SK-N-SH treated with all-trans-retinoic acid at 6 μM for 48 hours (cell line): ENCODE data around the gene TTC7B.

ENCODE experiments used
- ATAC-seq: fragments of 200-7000 bp; cut with Tn5 transposase; 3 replicates; pipeline ENCODE4 v1.9.1; 2020; ENCODE audit warnings: mild to moderate bottlenecking, moderate library complexity
- ARNTL ChIP-seq: fragments of 450-650 bp; formaldehyde crosslinking; IDR thresholded peaks from 2 replicates; pipeline ENCODE4 v1.5.0; 2020; ENCODE audit warnings: low read depth, mild to moderate bottlenecking, moderate library complexity, borderline replicate concordance
- BACH2 ChIP-seq: fragments of 250-450 bp; sonication (Bioruptor Pico); IDR thresholded peaks from 2 replicates; pipeline ENCODE4 v1.9.0; 2021; ENCODE audit warnings: mild to moderate bottlenecking, borderline replicate concordance
- CREB5 ChIP-seq: fragments of 250-450 bp; sonication (Bioruptor Pico); IDR thresholded peaks from 2 replicates; pipeline ENCODE4 v1.5.1; 2020; ENCODE audit warnings: low read depth, mild to moderate bottlenecking, moderate library complexity
- CSDC2 ChIP-seq: fragments of 250-450 bp; sonication (Bioruptor Pico); IDR thresholded peaks from 2 replicates; pipeline ENCODE4 v1.5.0; 2020; ENCODE audit warnings: mild to moderate bottlenecking, moderate library complexity
- CSRNP3 ChIP-seq: fragments of 250-450 bp; sonication (Bioruptor Pico); IDR thresholded peaks from 2 replicates; pipeline ENCODE4 v1.5.1; 2021; ENCODE audit warnings: mild to moderate bottlenecking, moderate library complexity
- ESRRG ChIP-seq: fragments of 250-450 bp; sonication (Bioruptor Pico); IDR thresholded peaks from 2 replicates; pipeline ENCODE4 v1.6.1; 2021; ENCODE audit warnings: mild to moderate bottlenecking
- ISL1 ChIP-seq: fragments of 250-450 bp; sonication (Bioruptor Pico); IDR thresholded peaks from 2 replicates; pipeline ENCODE4 v2.1.2; 2022; ENCODE audit warnings: mild to moderate bottlenecking, moderate library complexity
- OSR1 ChIP-seq: fragments of 250-450 bp; sonication (Bioruptor Pico); IDR thresholded peaks from 2 replicates; pipeline ENCODE4 v1.8.0; 2022; ENCODE audit warnings: moderate library complexity, mild to moderate bottlenecking, inconsistent platforms
- PATZ1 ChIP-seq: fragments of 250-450 bp; sonication (Bioruptor Pico); IDR thresholded peaks from 2 replicates; pipeline ENCODE4 v1.8.0; 2020; ENCODE audit warnings: mild to moderate bottlenecking, moderate library complexity, borderline replicate concordance
- POU6F1 ChIP-seq: fragments of 250-450 bp; sonication (Bioruptor Pico); IDR thresholded peaks from 2 replicates; pipeline ENCODE4 v1.8.0; 2021; ENCODE audit warnings: low read depth, mild to moderate bottlenecking, moderate library complexity, borderline replicate concordance
- PPARA ChIP-seq: fragments of 250-450 bp; sonication (Bioruptor Pico); IDR thresholded peaks from 2 replicates; pipeline ENCODE4 v1.5.0; 2020; ENCODE audit warnings: mild to moderate bottlenecking, borderline replicate concordance
- RARB ChIP-seq: fragments of 250-450 bp; sonication (Bioruptor Pico); IDR thresholded peaks from 2 replicates; pipeline ENCODE4 v1.8.0; 2021; ENCODE audit warnings: mild to moderate bottlenecking, moderate library complexity
- SNAI2 ChIP-seq: fragments of 250-450 bp; sonication (Bioruptor Pico); IDR thresholded peaks from 2 replicates; pipeline ENCODE4 v1.5.0; 2020; ENCODE audit warnings: mild to moderate bottlenecking, moderate library complexity
- TCF4 ChIP-seq: fragments of 250-450 bp; sonication (Bioruptor Pico); IDR thresholded peaks from 2 replicates; pipeline ENCODE4 v1.8.0; 2021; ENCODE audit warnings: mild to moderate bottlenecking, moderate library complexity, borderline replicate concordance
- TOX ChIP-seq: fragments of 250-450 bp; sonication (Bioruptor Pico); IDR thresholded peaks from 2 replicates; pipeline ENCODE4 v1.8.0; 2021; ENCODE audit warnings: mild to moderate bottlenecking, moderate library complexity, borderline replicate concordance
- TSHZ2 ChIP-seq: fragments of 250-450 bp; sonication (Bioruptor Pico); IDR thresholded peaks from 2 replicates; pipeline ENCODE4 v1.5.0; 2020; ENCODE audit warnings: mild to moderate bottlenecking, moderate library complexity
- ZC3H10 ChIP-seq: fragments of 250-450 bp; sonication (Bioruptor Pico); IDR thresholded peaks from 2 replicates; pipeline ENCODE4 v1.5.1; 2021; ENCODE audit warnings: mild to moderate bottlenecking, moderate library complexity
- ZFP3 ChIP-seq: fragments of 250-450 bp; sonication (Bioruptor Pico); IDR thresholded peaks from 2 replicates; pipeline ENCODE4 v1.5.0; 2020; ENCODE audit warnings: mild to moderate bottlenecking, moderate library complexity
- ZFP30 ChIP-seq: fragments of 450-650 bp; formaldehyde crosslinking; IDR thresholded peaks from 2 replicates; pipeline ENCODE4 v1.5.0; 2022; ENCODE audit warnings: mild to moderate bottlenecking, moderate library complexity
- ZNF565 ChIP-seq: fragments of 450-650 bp; formaldehyde crosslinking; conservative IDR thresholded peaks from 2 replicates; pipeline ENCODE4 v1.5.0; 2020; ENCODE audit warnings: low read depth, mild to moderate bottlenecking, moderate library complexity
- ZNF8 ChIP-seq: fragments of 450-650 bp; formaldehyde crosslinking; IDR thresholded peaks from 2 replicates; pipeline ENCODE4 v1.5.0; 2020; ENCODE audit warnings: mild to moderate bottlenecking, moderate library complexity

The TTC7B gene

GRCh38 chr14:90608281-90608680 lies 207.9 kb downstream of the TTC7B start:
- no peak for TF ChIP-seq TOX (CRISPR knock-in tag)
- TF ChIP-seq BACH2 = no peak
- TF ChIP-seq ESRRG (CRISPR knock-in tag) = no peak
- no peak for TF ChIP-seq ARNTL (CRISPR knock-in tag)
- no peak for TF ChIP-seq RARB
- no peak for TF ChIP-seq CREB5 (CRISPR knock-in tag)
- no peak for TF ChIP-seq TSHZ2 (CRISPR knock-in tag)
- no peak for TF ChIP-seq ZC3H10
- TF ChIP-seq PPARA (CRISPR knock-in tag) = no peak
- TF ChIP-seq POU6F1 (CRISPR knock-in tag) = no peak
- no peak for TF ChIP-seq ISL1 (CRISPR knock-in tag)
- no peak for TF ChIP-seq ZNF565
- no peak for TF ChIP-seq SNAI2 (CRISPR knock-in tag)
- no peak for TF ChIP-seq PATZ1 (CRISPR knock-in tag)
- no peak for TF ChIP-seq ZFP3
- no peak for TF ChIP-seq CSRNP3
- no peak for TF ChIP-seq OSR1 (CRISPR knock-in tag)
- no peak for ATAC-seq

- TF ChIP-seq ISL1 (CRISPR knock-in tag) (no peak), CSRNP3 (no peak), ZNF565 (no peak), CREB5 (CRISPR knock-in tag) (no peak), ZC3H10 (no peak), TCF4 (CRISPR knock-in tag) (no peak), ZNF8 (no peak)
- ATAC-seq = no peak
Measured at GRCh38 chr14:90607141-90607540, 209.1 kb downstream of the TTC7B start.

- no peak for ATAC-seq
- TF ChIP-seq ZNF565 (no peak), PATZ1 (CRISPR knock-in tag) (no peak), PPARA (CRISPR knock-in tag) (no peak), ARNTL (CRISPR knock-in tag) (no peak), ZFP30 (CRISPR knock-in tag) (no peak), CREB5 (CRISPR knock-in tag) (no peak), ZFP3 (no peak), ISL1 (CRISPR knock-in tag) (no peak), CSDC2 (CRISPR knock-in tag) (no peak)
Measured at GRCh38 chr14:90606434-90606833, 209.8 kb downstream of the TTC7B start.
